CD14-positive monocyte (primary cell): ENCODE results near the gene TIAM1. TPM values are rescaled to one million over a fixed set of nuclear protein-coding genes. Genes with fewer than 3 reads are reported as not detected.

Experiments
- DNase-seq, 3 donors: peaks; one replicate each; pipeline ENCODE4 v3.0.0-alpha.2; 2011 to 2022
- H2AFZ ChIP-seq: 2 replicates; pipeline ENCODE4 v1.6.0; 2012; ENCODE audit warnings: mild to moderate bottlenecking, low read depth, low read length, inconsistent platforms; ENCODE audit not compliant: insufficient read depth, poor library complexity, severe bottlenecking
- H3K27ac ChIP-seq, 2 donors: 1 replicate in 1 of 2; 2 replicates in 1 of 2; pipeline ENCODE4 v1.5.1; 2012 to 2013; ENCODE audit warnings: low read length in 2 of 2, control low read depth in 1 of 2, inconsistent platforms in 1 of 2, low read depth in 1 of 2, mild to moderate bottlenecking in 1 of 2
- H3K27me3 ChIP-seq, 2 donors: one replicate each; pipeline versions ENCODE4 v1.6.0 to v1.6.1; 2011 to 2013; ENCODE audit warnings: low read length in 2 of 2; ENCODE audit not compliant: control insufficient read depth in 2 of 2, insufficient read depth in 2 of 2
- H3K36me3 ChIP-seq, 2 donors: replicated peaks in 1 of 2; 1 replicate in 1 of 2; 2 replicates in 1 of 2; pipeline versions ENCODE4 v1.5.1 to v1.6.1; 2012 to 2013; ENCODE audit warnings: low read length in 2 of 2, control low read depth in 1 of 2, inconsistent platforms in 1 of 2, mild to moderate bottlenecking in 1 of 2; ENCODE audit not compliant: insufficient read depth in 2 of 2, control insufficient read depth in 1 of 2
- H3K4me1 ChIP-seq, 2 donors: 1 replicate in 1 of 2; 2 replicates in 1 of 2; pipeline versions ENCODE4 v1.5.1 to v1.6.1; 2012 to 2013; ENCODE audit warnings: low read length in 2 of 2, control low read depth in 1 of 2, inconsistent platforms in 1 of 2, mild to moderate bottlenecking in 1 of 2, moderate library complexity in 1 of 2; ENCODE audit not compliant: insufficient read depth in 2 of 2, control insufficient read depth in 1 of 2
- H3K4me2 ChIP-seq: replicated peaks from 2 replicates; pipeline ENCODE3; 2012; ENCODE audit warnings: low read length, moderate library complexity, mild to moderate bottlenecking; ENCODE audit not compliant: poor library complexity, severe bottlenecking; ENCODE audit errors: extremely low read depth
- H3K4me3 ChIP-seq, 3 experiments: fragments of 200-600 bp in 1 of 3; sonication (generic) in 1 of 3; replicated peaks in 1 of 3; 1 replicate in 2 of 3; 2 replicates in 1 of 3; pipeline ENCODE4 v1.5.1; 2011 to 2013; ENCODE audit warnings: low read length in 3 of 3, mild to moderate bottlenecking in 3 of 3, control low read depth in 2 of 3, low read depth in 2 of 3, inconsistent platforms in 1 of 3, moderate library complexity in 1 of 3
- H3K79me2 ChIP-seq: 2 replicates; pipeline ENCODE4 v1.6.0; 2012; ENCODE audit warnings: mild to moderate bottlenecking, control low read depth, inconsistent platforms, low read length, moderate library complexity; ENCODE audit not compliant: insufficient read depth
- H3K9ac ChIP-seq: 2 replicates; pipeline ENCODE4 v1.6.0; 2017; ENCODE audit warnings: low read length, mild to moderate bottlenecking; ENCODE audit not compliant: insufficient read depth, poor library complexity, severe bottlenecking
- H3K9me3 ChIP-seq, 2 donors: replicated peaks in 1 of 2; 1 replicate in 1 of 2; 2 replicates in 1 of 2; pipeline versions ENCODE4 v1.5.1 to v1.6.1; 2012 to 2013; ENCODE audit warnings: low read length in 2 of 2, control low read depth in 1 of 2; ENCODE audit not compliant: control insufficient read depth in 1 of 2, insufficient read depth in 1 of 2
- H4K20me1 ChIP-seq: 2 replicates; pipeline ENCODE4 v1.6.0; 2012; ENCODE audit warnings: mild to moderate bottlenecking, low read length, control low read depth, moderate library complexity; ENCODE audit not compliant: insufficient read depth
- H3K27ac Mint-ChIP-seq, 7 donors: one replicate each; pipeline ENCODE4 v1.8.0; 2020; ENCODE audit warnings: mild to moderate bottlenecking in 7 of 7, mixed read lengths in 7 of 7, moderate library complexity in 6 of 7, inconsistent platforms in 2 of 7
- H3K27me3 Mint-ChIP-seq, 3 donors: one replicate each; pipeline ENCODE4 v1.8.0; 2021 to 2022; ENCODE audit warnings: low read depth in 3 of 3, mild to moderate bottlenecking in 3 of 3, mixed read lengths in 3 of 3, moderate library complexity in 3 of 3, inconsistent platforms in 1 of 3
- H3K36me3 Mint-ChIP-seq, 2 donors: one replicate each; pipeline ENCODE4 v1.8.0; 2020; ENCODE audit warnings: mixed read lengths in 2 of 2, inconsistent platforms in 1 of 2, mild to moderate bottlenecking in 1 of 2
- H3K4me1 Mint-ChIP-seq: one replicate; pipeline ENCODE4 v1.8.0; 2020; ENCODE audit warnings: mild to moderate bottlenecking, mixed read lengths
- H3K4me3 Mint-ChIP-seq, 2 donors: one replicate each; pipeline ENCODE4 v1.8.0; 2020; ENCODE audit warnings: mild to moderate bottlenecking in 2 of 2, mixed read lengths in 2 of 2, moderate library complexity in 1 of 2
- H3K9me3 Mint-ChIP-seq, 7 donors: one replicate each; pipeline ENCODE4 v1.8.0; 2020 to 2022; ENCODE audit warnings: mixed read lengths in 7 of 7, mild to moderate bottlenecking in 6 of 7, moderate library complexity in 6 of 7, inconsistent platforms in 2 of 7
- WGBS: methylation state at CpG from one replicate; pipeline ENCODE4 v1.1.5; 2013; ENCODE audit warnings: missing lambda C conversion rate; ENCODE audit not compliant: insufficient coverage; 5-methylcytosine and 5-hydroxymethylcytosine counted together
- intact Hi-C, 2 donors: fragments of 100-400 bp; cut with micrococcal nuclease; formaldehyde crosslinking; loops; one replicate each; pipeline versions ENCODE4 v1.15.0 to v1.15.1; 2023
- polyA plus RNA-seq, 3 donors: library from polyadenylated mRNA; depleted of rRNA in 1 of 3; unstranded in 2 of 3; stranded (reverse) in 1 of 3; fragments of 300-500 nt in 2 of 3; fragments of >200 nt in 1 of 3; fragmentation: Illumina TruSeq in 2 of 3; gene quantifications; 1 replicate in 2 of 3; 2 replicates in 1 of 3; pipeline ENCODE4 v1.2.3, GENCODE V29; 2012 to 2021
- TF ChIP-seq, protein P1 (sequence below): fragments of 200-600 bp; IDR thresholded peaks from one replicate; pipeline ENCODE4 v1.8.0; 2022; ENCODE audit warnings: antibody characterized with exemption, mild to moderate bottlenecking

The TIAM1 gene
- polyA plus RNA-seq, 3 donors: 17.7 to 55.0 (median 45.3) TPM

DNA sequence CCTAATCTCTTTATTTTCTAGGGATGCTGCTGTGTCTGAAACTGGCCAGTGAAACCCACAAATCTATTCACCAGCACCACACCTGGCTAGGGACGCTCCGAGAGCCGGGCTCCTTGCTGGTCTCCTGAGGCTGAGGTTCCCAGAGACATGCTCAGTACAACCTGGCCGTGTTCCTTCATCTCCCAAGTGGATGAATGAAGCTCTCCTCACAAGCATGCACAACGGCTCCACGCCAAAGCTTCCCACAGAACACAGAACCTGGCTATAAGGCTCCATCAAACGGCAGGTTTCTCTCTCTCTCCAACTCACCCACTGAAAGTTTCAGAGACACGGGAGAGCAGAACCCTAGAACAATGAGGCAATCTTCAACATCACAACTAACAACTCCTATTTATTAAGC, 82.3 kb downstream of the TIAM1 start:
- H3K4me3 ChIP-seq: no peak overlapping the region
- peaks cover 0 to 19% of the 10 kb centered on the region in 2 donors for H3K36me3 ChIP-seq
- 100% methylated on average over 3 of the region's 8 CpGs for WGBS
- peaks cover 0 to 5% (median 0%) of the 10 kb centered on the region in 7 donors for H3K9me3 Mint-ChIP-seq
- H3K36me3 Mint-ChIP-seq: peaks cover 24 to 48% of the 10 kb centered on the region in 2 donors
- no peaks in the 10 kb centered on the region for H3K79me2 ChIP-seq
- intact Hi-C loops: no loop called here
- no peak overlapping the region for H3K9ac ChIP-seq
- no peak for DNase-seq
- H3K27ac Mint-ChIP-seq: no peak overlapping the region
- H3K27me3 ChIP-seq: no peaks in the 10 kb centered on the region
- TF ChIP-seq, protein P1, sequence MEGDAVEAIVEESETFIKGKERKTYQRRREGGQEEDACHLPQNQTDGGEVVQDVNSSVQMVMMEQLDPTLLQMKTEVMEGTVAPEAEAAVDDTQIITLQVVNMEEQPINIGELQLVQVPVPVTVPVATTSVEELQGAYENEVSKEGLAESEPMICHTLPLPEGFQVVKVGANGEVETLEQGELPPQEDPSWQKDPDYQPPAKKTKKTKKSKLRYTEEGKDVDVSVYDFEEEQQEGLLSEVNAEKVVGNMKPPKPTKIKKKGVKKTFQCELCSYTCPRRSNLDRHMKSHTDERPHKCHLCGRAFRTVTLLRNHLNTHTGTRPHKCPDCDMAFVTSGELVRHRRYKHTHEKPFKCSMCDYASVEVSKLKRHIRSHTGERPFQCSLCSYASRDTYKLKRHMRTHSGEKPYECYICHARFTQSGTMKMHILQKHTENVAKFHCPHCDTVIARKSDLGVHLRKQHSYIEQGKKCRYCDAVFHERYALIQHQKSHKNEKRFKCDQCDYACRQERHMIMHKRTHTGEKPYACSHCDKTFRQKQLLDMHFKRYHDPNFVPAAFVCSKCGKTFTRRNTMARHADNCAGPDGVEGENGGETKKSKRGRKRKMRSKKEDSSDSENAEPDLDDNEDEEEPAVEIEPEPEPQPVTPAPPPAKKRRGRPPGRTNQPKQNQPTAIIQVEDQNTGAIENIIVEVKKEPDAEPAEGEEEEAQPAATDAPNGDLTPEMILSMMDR: no peak
- no peak overlapping the region for H3K4me2 ChIP-seq
- peaks cover 11% of the 10 kb centered on the region for H3K4me1 Mint-ChIP-seq
- peaks cover 3 to 17% (median 6%) of the 10 kb centered on the region in 3 donors for H3K27me3 Mint-ChIP-seq
- peaks cover 0 to 9% of the 10 kb centered on the region in 2 donors for H3K4me1 ChIP-seq
- no peak overlapping the region for H2AFZ ChIP-seq
- H3K27ac ChIP-seq: no peak overlapping the region
- H4K20me1 ChIP-seq: peaks cover 100% of the 10 kb centered on the region
- H3K9me3 ChIP-seq: no peaks in the 10 kb centered on the region
- H3K4me3 Mint-ChIP-seq: no peak overlapping the region

DNA sequence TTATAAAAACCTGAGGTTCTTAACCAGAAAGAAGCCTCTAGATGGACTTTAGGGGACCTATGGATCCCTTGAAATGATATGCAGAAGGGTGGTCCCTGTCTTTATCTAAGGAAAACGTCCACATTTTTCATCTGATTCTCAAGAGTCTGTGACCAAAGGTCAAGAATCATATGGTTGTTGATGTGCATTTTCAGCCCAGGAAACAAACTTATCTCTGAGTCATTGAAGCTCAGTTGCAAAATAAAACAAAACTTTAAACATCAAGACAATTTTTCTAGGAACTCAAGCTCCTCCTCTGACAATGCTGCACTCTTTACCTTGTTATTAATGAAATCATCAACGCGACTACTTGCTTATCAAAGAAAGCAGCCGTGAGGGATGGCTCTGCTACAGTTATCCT, 83.3 kb downstream of the TIAM1 start:
- Histone ChIP-seq H2AFZ (no peak overlapping the region), H3K9me3 (no peaks in the 10 kb centered on the region), H3K4me2 (no peak overlapping the region), H3K27ac (no peak overlapping the region), H3K27me3 (no peaks in the 10 kb centered on the region), H3K4me3 (no peak overlapping the region), H3K4me1 (peaks cover 0 to 5% of the 10 kb centered on the region in 2 donors), H3K79me2 (no peaks in the 10 kb centered on the region), H3K36me3 (peaks cover 0 to 13% of the 10 kb centered on the region in 2 donors), H3K9ac (no peak overlapping the region), H4K20me1 (peaks cover 100% of the 10 kb centered on the region)
- Mint-ChIP-seq H3K36me3 (peaks cover 14 to 39% of the 10 kb centered on the region in 2 donors), H3K9me3 (peaks cover 0 to 2% (median 0%) of the 10 kb centered on the region in 7 donors), H3K27ac (no peak overlapping the region), H3K27me3 (peaks cover 1 to 10% (median 3%) of the 10 kb centered on the region in 3 donors), H3K4me1 (peaks cover 7% of the 10 kb centered on the region), H3K4me3 (no peak overlapping the region)
- TF ChIP-seq, protein P1: no peak
- intact Hi-C loops: no loop called here
- no peak for DNase-seq
- no CpG with 5 or more reads among the region's 4 CpGs for WGBS
